AG09309 (cell line): ENCODE results near the gene SUPV3L1.

ENCODE experiments used
- DNase-seq: peaks from one replicate; pipeline ENCODE4 v3.0.0-alpha.2; 2010; ENCODE audit warnings: low read depth
- H3K4me3 ChIP-seq: 2 replicates; pipeline ENCODE4 v1.5.1; 2011; ENCODE audit warnings: mild to moderate bottlenecking, low read depth, low read length, moderate library complexity; ENCODE audit not compliant: control insufficient read depth
- TF ChIP-seq, protein P1 (sequence below): IDR thresholded peaks from 2 replicates; pipeline ENCODE4 v1.5.1; 2011; ENCODE audit warnings: mild to moderate bottlenecking, low read depth, low read length, inconsistent platforms; ENCODE audit not compliant: insufficient read depth, control insufficient read depth; ENCODE audit errors: missing control alignments

Gene SUPV3L1

DNA sequence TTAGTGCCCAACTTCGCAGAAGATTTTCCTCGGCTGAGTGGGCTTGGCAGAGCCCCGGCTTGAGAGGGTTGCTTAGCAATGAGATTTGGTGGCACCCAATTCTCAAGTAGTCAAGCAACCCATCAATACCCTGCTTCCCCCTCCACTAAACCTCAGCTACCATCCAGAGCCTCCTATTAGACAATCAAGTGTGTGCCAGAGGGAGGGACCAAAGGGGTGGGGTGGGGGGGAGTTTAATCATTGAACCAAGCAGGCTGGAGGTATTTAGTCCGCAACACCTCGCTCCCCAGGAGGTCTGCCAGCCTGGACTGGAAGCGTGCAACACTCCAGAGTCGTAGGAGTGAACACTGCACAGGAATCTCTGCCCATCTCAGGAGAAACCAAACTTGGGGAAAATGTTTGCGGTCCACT lies 40.0 kb downstream of the SUPV3L1 start, which contains the start of gene HKDC1:
TSS of gene HKDC1 (plus strand) at position 292 of the 411 bp plus-strand sequence. CDS start at position 396, 104 bp downstream.
- DNase-seq, result no peak
- TF ChIP-seq, protein P1, sequence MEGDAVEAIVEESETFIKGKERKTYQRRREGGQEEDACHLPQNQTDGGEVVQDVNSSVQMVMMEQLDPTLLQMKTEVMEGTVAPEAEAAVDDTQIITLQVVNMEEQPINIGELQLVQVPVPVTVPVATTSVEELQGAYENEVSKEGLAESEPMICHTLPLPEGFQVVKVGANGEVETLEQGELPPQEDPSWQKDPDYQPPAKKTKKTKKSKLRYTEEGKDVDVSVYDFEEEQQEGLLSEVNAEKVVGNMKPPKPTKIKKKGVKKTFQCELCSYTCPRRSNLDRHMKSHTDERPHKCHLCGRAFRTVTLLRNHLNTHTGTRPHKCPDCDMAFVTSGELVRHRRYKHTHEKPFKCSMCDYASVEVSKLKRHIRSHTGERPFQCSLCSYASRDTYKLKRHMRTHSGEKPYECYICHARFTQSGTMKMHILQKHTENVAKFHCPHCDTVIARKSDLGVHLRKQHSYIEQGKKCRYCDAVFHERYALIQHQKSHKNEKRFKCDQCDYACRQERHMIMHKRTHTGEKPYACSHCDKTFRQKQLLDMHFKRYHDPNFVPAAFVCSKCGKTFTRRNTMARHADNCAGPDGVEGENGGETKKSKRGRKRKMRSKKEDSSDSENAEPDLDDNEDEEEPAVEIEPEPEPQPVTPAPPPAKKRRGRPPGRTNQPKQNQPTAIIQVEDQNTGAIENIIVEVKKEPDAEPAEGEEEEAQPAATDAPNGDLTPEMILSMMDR, result no peak
- H3K4me3 ChIP-seq, result no peak within 1 kb of the TSS

DNA sequence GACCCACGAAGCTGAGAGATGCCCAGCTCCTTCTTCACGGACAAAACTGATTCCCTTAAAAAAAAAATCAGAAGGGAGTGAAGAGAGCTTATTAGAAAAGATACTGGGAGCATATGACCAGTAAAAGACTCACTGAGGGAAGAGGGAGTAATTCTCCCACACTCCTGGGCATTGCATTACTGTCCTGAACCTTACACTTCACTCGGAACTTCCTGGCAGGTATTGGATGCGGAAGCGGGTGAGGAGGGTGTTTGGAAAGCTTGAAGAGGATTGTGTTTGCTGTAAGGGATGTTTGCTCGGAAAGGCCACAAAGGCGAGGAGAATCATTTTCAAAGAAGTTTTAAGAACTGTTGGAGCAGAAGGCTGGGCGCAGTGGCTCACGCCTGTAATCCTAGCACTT lies 40.5 kb downstream of the SUPV3L1 start:
- H3K4me3 ChIP-seq, result no peak overlapping the region
- no peak for DNase-seq
- TF ChIP-seq, protein P1, result no peak

DNA sequence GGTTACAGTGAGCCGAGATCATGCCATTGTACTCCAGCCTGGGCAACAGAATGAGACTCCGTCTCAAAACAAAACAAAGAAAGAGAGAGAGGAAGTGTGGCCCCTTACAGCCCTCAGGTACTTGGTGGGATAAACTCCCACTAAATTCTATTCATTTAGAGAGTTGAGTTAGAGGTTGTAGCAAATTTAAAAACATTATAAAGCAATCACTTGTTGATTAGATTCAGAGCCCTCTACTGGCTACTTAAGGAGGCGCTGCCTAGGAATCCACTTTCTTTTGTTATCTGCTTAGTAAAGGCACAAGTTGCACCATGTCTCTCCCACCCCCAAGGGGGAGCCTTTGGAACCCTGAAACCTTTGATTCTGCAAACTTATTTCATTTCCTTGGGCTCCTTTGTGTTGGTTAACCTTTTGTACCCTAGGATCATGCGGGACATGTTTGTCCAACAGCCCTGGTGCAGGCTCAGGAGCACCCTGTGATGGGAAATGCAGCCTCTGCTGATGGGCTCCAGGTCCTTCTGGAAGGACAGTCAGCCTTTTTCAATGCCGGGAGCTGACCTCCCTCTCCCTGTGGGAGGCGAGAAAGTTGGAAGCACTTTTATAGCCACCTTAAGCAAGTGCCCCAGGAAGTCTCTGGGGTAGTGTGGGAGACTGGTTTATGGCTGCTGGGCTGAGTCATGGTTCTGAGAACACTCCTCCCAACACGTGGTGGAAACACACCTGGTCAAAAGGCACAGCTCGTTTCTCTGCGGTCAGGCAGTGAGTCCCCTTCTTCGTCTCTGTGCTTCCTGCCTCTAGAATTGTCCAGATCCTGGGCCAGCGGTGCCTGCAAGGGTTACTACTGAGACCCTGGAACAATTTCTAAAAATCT lies 42.4 kb downstream of the SUPV3L1 start:
- H3K4me3 ChIP-seq, result no peak overlapping the region
- TF ChIP-seq, protein P1, result peak; percentile 69
- DNase-seq, result no peak

DNA sequence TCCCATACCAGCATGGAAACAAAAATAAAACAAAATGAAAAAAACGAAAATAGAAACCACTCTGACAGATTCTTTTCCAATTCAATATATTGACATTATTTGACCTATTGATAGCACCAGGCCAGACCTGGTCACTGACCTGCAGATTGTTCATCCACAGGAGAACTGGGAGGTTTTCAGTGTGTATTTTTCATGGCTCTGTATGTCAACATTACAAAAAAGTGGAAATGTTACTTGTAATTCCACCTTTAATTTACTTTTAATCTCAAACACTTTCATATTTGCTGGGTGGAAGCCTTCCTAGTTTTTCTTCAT lies 43.0 kb downstream of the SUPV3L1 start:
- no peak for DNase-seq
- TF ChIP-seq, protein P1, result no peak
- H3K4me3 ChIP-seq, result no peak overlapping the region

DNA sequence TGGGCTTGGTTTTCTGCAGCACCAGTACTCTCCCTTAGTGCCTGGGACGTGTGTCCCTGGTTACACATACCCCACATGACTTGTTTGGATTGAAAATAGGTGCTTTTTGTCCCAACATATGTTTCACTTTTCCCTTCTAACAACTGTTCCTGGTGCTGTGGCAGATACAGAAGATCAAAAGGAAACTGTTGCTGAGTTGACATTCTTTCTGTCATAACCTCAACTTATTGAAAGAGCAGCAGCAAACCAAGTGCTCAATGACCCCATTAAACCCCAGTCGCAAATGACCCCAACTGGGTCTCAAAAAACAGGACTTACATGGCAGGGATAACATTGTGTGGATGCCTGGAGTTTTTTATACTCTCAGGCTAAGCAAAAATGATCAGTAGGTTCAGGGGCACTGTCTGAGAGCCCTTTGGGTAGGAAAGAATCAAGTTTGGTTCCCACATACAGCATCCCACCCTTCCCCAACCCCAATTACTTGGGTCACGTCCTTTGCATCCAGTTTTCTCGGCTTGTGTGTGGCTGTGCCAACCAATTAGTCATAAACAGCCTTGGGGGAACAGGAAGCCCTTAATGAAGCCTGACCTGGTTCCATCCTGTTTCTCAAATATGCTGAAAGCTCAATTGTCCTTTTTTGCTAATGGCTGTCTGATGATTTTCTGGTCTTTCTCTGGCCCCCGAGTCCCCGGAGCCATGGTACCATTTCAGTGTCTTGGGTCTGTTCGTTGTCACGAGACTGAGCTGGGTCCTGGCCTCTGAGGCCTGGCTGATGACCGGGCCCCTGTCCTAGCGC lies 45.0 kb downstream of the SUPV3L1 start:
- no peak for DNase-seq
- TF ChIP-seq, protein P1, result no peak
- no peak overlapping the region for H3K4me3 ChIP-seq

DNA sequence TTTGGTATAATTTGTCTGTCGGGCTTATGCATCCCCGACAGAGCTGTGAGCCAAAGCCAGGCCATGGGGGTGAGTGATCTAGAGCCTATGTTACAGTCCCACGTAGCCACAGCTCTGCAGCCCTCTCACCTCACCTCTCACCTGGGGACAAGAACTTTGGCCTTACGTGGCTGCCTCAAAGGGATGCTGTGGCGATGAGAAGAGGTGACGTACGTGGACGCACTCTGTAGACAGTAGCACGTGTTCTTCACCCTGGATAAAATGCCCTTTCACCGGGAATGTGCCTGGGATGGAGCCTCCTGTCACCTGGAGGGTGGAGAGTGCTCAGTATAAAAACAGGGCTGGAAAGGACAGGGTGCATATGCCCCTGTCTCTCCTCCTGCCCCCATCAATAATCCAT lies 45.6 kb downstream of the SUPV3L1 start:
- no peak for DNase-seq
- TF ChIP-seq, protein P1, result no peak
- H3K4me3 ChIP-seq, result no peak overlapping the region
